Liver (tissue), 9 donors: ENCODE measurements around the gene WDR31. TPM values are rescaled to one million over a fixed set of nuclear protein-coding genes. Genes with fewer than 3 reads are reported as not detected.

Source experiments
- DNase-seq: peaks from one replicate; pipeline ENCODE4 v3.0.0-alpha.2; 2017; ENCODE audit warnings: low spot score
- H3K27ac ChIP-seq, 2 donors: one replicate each; pipeline ENCODE4 v1.7.0; 2013; ENCODE audit warnings: inconsistent platforms in 2 of 2, low read length in 2 of 2, control low read depth in 1 of 2, low read depth in 1 of 2, mild to moderate bottlenecking in 1 of 2
- H3K27me3 ChIP-seq, 4 donors: one replicate each; pipeline versions ENCODE4 v1.6.1 to v1.7.0; 2013; ENCODE audit warnings: low read length in 3 of 4, inconsistent platforms in 1 of 4, mild to moderate bottlenecking in 1 of 4, moderate library complexity in 1 of 4; ENCODE audit not compliant: control insufficient read depth in 4 of 4, insufficient read depth in 4 of 4
- H3K36me3 ChIP-seq, 4 donors: one replicate each; pipeline versions ENCODE4 v1.6.1 to v1.7.0; 2013; ENCODE audit warnings: low read length in 3 of 4, mild to moderate bottlenecking in 3 of 4, low read depth in 1 of 4, moderate library complexity in 1 of 4; ENCODE audit not compliant: control insufficient read depth in 4 of 4, insufficient read depth in 3 of 4
- H3K4me1 ChIP-seq, 4 donors: one replicate each; pipeline versions ENCODE4 v1.6.1 to v1.7.0; 2013; ENCODE audit warnings: low read length in 3 of 4, mild to moderate bottlenecking in 3 of 4, moderate library complexity in 1 of 4; ENCODE audit not compliant: control insufficient read depth in 4 of 4, insufficient read depth in 4 of 4
- H3K4me3 ChIP-seq, 3 donors: one replicate each; pipeline versions ENCODE4 v1.6.1 to v1.7.0; 2013; ENCODE audit warnings: low read length in 3 of 3, control low read depth in 1 of 3, low read depth in 1 of 3, mild to moderate bottlenecking in 1 of 3
- H3K9ac ChIP-seq, 2 donors: one replicate each; pipeline ENCODE4 v1.7.0; 2013; ENCODE audit warnings: low read length in 2 of 2, mild to moderate bottlenecking in 2 of 2, moderate library complexity in 2 of 2, control low read depth in 1 of 2, low read depth in 1 of 2
- H3K9me3 ChIP-seq, 4 donors: one replicate each; pipeline versions ENCODE4 v1.6.1 to v1.7.0; 2013; ENCODE audit warnings: low read length in 3 of 4; ENCODE audit not compliant: control insufficient read depth in 4 of 4
- EGR1 ChIP-seq, 2 donors: IDR thresholded peaks; 2 replicates each; pipeline ENCODE4 v1.6.1; 2016 to 2018; ENCODE audit warnings: antibody characterized with exemption in 2 of 2, low read depth in 2 of 2
- FOXA2 ChIP-seq: IDR thresholded peaks from 2 replicates; pipeline ENCODE4 v1.6.1; 2016; ENCODE audit warnings: antibody characterized with exemption
- GABPA ChIP-seq, 2 donors: IDR thresholded peaks in 1 of 2; conservative IDR thresholded peaks in 1 of 2; 2 replicates each; pipeline ENCODE4 v1.6.1; 2016; ENCODE audit warnings: antibody characterized with exemption in 2 of 2, mild to moderate bottlenecking in 1 of 2, moderate library complexity in 1 of 2
- HNF4A ChIP-seq, 2 donors: conservative IDR thresholded peaks; 2 replicates each; pipeline ENCODE4 v1.6.1; 2016; ENCODE audit warnings: antibody characterized with exemption in 2 of 2, mild to moderate bottlenecking in 2 of 2
- HNF4G ChIP-seq: IDR thresholded peaks from 2 replicates; pipeline ENCODE4 v1.6.1; 2016; ENCODE audit warnings: antibody characterized with exemption
- JUND ChIP-seq, 2 donors: IDR thresholded peaks; 2 replicates each; pipeline ENCODE4 v1.6.1; 2016; ENCODE audit warnings: antibody characterized with exemption in 2 of 2
- NR2F2 ChIP-seq: IDR thresholded peaks from 2 replicates; pipeline ENCODE4 v1.6.1; 2016; ENCODE audit warnings: antibody characterized with exemption
- RAD21 ChIP-seq, 2 donors: IDR thresholded peaks; 2 replicates each; pipeline ENCODE4 v1.6.1; 2016; ENCODE audit warnings: antibody characterized with exemption in 2 of 2, mild to moderate bottlenecking in 2 of 2
- RXRA ChIP-seq, 2 donors: IDR thresholded peaks; 2 replicates each; pipeline ENCODE4 v1.6.1; 2017 to 2018; ENCODE audit warnings: antibody characterized with exemption in 2 of 2, mild to moderate bottlenecking in 1 of 2
- SP1 ChIP-seq: IDR thresholded peaks from 2 replicates; pipeline ENCODE4 v1.6.1; 2018; ENCODE audit warnings: antibody characterized with exemption, mild to moderate bottlenecking
- TAF1 ChIP-seq: conservative IDR thresholded peaks from 2 replicates; pipeline ENCODE4 v1.6.1; 2016; ENCODE audit warnings: antibody characterized with exemption, mild to moderate bottlenecking
- YY1 ChIP-seq: IDR thresholded peaks from 2 replicates; pipeline ENCODE4 v1.6.1; 2016; ENCODE audit warnings: antibody characterized with exemption, mild to moderate bottlenecking
- WGBS: extraction: QIAGEN DNeasy Blood & Tissue Kit; methylation state at CpG from one replicate; pipeline ENCODE4 v1.1.7; 2013; 5-methylcytosine and 5-hydroxymethylcytosine counted together
- polyA plus RNA-seq, 2 donors: library from polyadenylated mRNA; stranded (reverse) in 1 of 2; unstranded in 1 of 2; fragments of 200-250 nt in 1 of 2; fragments of >200 nt in 1 of 2; fragmentation: Nextera tagmentation in 1 of 2; extraction: Ambion mirVana in 1 of 2; gene quantifications; one replicate each; pipeline versions ENCODE4 v1.2.1 to v1.2.3, GENCODE V29; 2013 to 2015
- total RNA-seq, 2 donors: library from RNA; depleted of rRNA; stranded (reverse); fragments of >200 nt; gene quantifications; one replicate each; pipeline ENCODE4 v1.2.3, GENCODE V29; 2014
- TF ChIP-seq, protein P1 (sequence below): IDR thresholded peaks from 2 replicates; pipeline ENCODE4 v1.6.1; 2016; ENCODE audit warnings: antibody characterized with exemption, mild to moderate bottlenecking
- TF ChIP-seq, protein P2 (sequence below): IDR thresholded peaks from 2 replicates; pipeline ENCODE4 v1.6.1; 2016; ENCODE audit warnings: antibody characterized with exemption
- TF ChIP-seq, protein P3 (sequence below): IDR thresholded peaks from 2 replicates; pipeline ENCODE4 v1.6.1; 2016; ENCODE audit warnings: antibody characterized with exemption
- TF ChIP-seq, protein P4 (sequence below): IDR thresholded peaks from 2 replicates; pipeline ENCODE4 v1.6.1; 2016; ENCODE audit warnings: antibody characterized with exemption
- TF ChIP-seq, protein P5 (sequence below): fragments of 150-350 bp; IDR thresholded peaks from 2 replicates; pipeline ENCODE4 v1.5.1; 2017; ENCODE audit warnings: improper control_type of control experiment, low read depth, low read length; ENCODE audit not compliant: missing input control
- donor health status: healthy.
- donor health status: healthy.
- donor health status: healthy.
- donor health status: healthy.
- donor health status: healthy.

The WDR31 gene
- 1 to 10 TPM; 1.1 to 3.2 TPM for total RNA-seq
- polyA plus RNA-seq = 1 to 10 TPM; 1.1 to 1.3 TPM

DNA sequence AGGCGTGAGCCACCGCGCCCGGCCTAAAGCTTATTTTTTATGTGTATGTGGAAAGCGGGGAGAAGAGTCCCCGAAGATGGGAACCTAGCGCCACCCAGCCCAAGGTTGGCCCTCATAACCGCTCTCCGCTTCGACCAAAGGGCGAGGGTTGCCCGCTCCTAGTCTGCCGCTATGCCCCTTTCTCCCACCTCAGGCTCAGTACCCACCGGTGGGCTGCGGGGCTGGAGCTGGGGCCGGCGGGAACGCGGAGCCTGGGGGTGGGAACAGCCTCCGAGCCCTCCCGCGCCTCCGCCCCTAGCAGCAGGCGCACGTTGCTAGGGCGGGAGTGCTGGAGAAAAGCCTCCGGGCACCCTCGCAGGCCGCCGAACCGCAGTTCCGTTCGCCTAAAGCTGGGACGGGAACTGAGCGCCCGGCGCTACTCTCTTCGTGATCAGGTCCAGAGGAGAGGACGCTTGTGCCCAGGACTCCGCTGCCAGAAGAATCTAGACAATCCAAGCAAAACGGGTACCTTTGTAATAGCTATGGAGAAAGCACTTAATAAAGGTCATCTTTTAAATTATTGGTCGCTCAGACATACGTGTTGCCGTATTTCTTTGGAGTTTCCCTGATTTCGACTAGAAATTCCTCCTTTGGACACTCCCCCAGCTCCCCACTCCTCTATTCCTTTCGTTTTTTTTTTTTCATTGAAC is at the start of gene WDR31:
Gene WDR31 (minus strand): TSS at position 265 of the 689 bp plus-strand sequence. CDS start 8,253 bp downstream, outside the sequence.
- under 1% methylated on average over 46 of the region's 46 CpGs for WGBS
- H3K27ac ChIP-seq = peak within 1 kb of the TSS; percentile 66 to 77
- peak; percentile 84 for TF ChIP-seq YY1
- TF ChIP-seq RAD21 (IDR thresholded peaks at IDR 0.05) = peak; percentile 48 to 66
- TF ChIP-seq GABPA (IDR thresholded peaks at IDR 0.05 in 1 of 2, conservative IDR thresholded peaks at IDR 0.05 in 1 of 2) = peak; percentile 73 to 87
- TF ChIP-seq, protein P1, sequence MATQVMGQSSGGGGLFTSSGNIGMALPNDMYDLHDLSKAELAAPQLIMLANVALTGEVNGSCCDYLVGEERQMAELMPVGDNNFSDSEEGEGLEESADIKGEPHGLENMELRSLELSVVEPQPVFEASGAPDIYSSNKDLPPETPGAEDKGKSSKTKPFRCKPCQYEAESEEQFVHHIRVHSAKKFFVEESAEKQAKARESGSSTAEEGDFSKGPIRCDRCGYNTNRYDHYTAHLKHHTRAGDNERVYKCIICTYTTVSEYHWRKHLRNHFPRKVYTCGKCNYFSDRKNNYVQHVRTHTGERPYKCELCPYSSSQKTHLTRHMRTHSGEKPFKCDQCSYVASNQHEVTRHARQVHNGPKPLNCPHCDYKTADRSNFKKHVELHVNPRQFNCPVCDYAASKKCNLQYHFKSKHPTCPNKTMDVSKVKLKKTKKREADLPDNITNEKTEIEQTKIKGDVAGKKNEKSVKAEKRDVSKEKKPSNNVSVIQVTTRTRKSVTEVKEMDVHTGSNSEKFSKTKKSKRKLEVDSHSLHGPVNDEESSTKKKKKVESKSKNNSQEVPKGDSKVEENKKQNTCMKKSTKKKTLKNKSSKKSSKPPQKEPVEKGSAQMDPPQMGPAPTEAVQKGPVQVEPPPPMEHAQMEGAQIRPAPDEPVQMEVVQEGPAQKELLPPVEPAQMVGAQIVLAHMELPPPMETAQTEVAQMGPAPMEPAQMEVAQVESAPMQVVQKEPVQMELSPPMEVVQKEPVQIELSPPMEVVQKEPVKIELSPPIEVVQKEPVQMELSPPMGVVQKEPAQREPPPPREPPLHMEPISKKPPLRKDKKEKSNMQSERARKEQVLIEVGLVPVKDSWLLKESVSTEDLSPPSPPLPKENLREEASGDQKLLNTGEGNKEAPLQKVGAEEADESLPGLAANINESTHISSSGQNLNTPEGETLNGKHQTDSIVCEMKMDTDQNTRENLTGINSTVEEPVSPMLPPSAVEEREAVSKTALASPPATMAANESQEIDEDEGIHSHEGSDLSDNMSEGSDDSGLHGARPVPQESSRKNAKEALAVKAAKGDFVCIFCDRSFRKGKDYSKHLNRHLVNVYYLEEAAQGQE = peak; percentile 56
- peak in 1 of 2 donors; percentile 25 for TF ChIP-seq RXRA (IDR thresholded peaks at IDR 0.05)
- TF ChIP-seq JUND (IDR thresholded peaks at IDR 0.05) = no peak
- TF ChIP-seq, protein P2, sequence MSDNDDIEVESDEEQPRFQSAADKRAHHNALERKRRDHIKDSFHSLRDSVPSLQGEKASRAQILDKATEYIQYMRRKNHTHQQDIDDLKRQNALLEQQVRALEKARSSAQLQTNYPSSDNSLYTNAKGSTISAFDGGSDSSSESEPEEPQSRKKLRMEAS = no peak
- TF ChIP-seq, protein P3, sequence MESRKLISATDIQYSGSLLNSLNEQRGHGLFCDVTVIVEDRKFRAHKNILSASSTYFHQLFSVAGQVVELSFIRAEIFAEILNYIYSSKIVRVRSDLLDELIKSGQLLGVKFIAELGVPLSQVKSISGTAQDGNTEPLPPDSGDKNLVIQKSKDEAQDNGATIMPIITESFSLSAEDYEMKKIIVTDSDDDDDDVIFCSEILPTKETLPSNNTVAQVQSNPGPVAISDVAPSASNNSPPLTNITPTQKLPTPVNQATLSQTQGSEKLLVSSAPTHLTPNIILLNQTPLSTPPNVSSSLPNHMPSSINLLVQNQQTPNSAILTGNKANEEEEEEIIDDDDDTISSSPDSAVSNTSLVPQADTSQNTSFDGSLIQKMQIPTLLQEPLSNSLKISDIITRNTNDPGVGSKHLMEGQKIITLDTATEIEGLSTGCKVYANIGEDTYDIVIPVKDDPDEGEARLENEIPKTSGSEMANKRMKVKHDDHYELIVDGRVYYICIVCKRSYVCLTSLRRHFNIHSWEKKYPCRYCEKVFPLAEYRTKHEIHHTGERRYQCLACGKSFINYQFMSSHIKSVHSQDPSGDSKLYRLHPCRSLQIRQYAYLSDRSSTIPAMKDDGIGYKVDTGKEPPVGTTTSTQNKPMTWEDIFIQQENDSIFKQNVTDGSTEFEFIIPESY = peak; percentile 63
- peak; percentile 63 for TF ChIP-seq SP1
- peak in 1 of 2 donors; percentile 36 for TF ChIP-seq HNF4A (conservative IDR thresholded peaks at IDR 0.05)
- no peak for TF ChIP-seq HNF4G
- TF ChIP-seq, protein P4, sequence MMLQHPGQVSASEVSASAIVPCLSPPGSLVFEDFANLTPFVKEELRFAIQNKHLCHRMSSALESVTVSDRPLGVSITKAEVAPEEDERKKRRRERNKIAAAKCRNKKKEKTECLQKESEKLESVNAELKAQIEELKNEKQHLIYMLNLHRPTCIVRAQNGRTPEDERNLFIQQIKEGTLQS = peak; percentile 5
- TF ChIP-seq TAF1 = peak; percentile 85

DNA sequence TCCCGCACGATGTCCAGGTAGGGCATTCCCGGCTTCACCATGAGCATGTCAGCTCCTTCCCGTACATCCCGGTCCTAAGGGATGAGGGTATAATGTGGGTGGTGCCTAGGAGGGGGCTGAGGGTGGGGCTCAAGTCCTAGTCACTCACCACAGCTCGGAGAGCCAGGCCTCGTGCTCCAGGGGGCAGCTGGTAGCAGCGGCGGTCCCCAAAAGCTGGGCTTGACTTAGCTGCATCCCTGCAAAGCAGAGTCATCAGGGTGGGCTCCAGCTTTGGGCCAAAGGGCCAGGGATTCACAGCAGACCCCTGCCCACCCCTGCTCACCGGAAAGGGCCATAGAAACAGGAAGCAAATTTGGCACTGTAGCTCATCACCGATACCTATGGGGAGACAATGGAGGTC is 49.4 kb upstream of the WDR31 start:
- Histone ChIP-seq H3K4me1 (peaks cover 33 to 76% (median 60%) of the 10 kb centered on the region in 4 donors), H3K36me3 (peaks cover 8 to 34% (median 19%) of the 10 kb centered on the region in 4 donors), H3K9me3 (no peaks in the 10 kb centered on the region), H3K27me3 (no peaks in the 10 kb centered on the region), H3K27ac (no peak overlapping the region), H3K4me3 (no peak overlapping the region), H3K9ac (no peak overlapping the region)
- WGBS = 92% methylated on average over 11 of the region's 11 CpGs
- TF ChIP-seq EGR1 (IDR thresholded peaks at IDR 0.05; ENCODE audit: low read depth in 2 of 2) = no peak
- TF ChIP-seq, protein P5, sequence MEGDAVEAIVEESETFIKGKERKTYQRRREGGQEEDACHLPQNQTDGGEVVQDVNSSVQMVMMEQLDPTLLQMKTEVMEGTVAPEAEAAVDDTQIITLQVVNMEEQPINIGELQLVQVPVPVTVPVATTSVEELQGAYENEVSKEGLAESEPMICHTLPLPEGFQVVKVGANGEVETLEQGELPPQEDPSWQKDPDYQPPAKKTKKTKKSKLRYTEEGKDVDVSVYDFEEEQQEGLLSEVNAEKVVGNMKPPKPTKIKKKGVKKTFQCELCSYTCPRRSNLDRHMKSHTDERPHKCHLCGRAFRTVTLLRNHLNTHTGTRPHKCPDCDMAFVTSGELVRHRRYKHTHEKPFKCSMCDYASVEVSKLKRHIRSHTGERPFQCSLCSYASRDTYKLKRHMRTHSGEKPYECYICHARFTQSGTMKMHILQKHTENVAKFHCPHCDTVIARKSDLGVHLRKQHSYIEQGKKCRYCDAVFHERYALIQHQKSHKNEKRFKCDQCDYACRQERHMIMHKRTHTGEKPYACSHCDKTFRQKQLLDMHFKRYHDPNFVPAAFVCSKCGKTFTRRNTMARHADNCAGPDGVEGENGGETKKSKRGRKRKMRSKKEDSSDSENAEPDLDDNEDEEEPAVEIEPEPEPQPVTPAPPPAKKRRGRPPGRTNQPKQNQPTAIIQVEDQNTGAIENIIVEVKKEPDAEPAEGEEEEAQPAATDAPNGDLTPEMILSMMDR = no peak
- TF ChIP-seq TAF1 = no peak
- no peak for TF ChIP-seq GABPA (IDR thresholded peaks at IDR 0.05 in 1 of 2, conservative IDR thresholded peaks at IDR 0.05 in 1 of 2)
- TF ChIP-seq RAD21 (IDR thresholded peaks at IDR 0.05) = no peak
- TF ChIP-seq FOXA2 = no peak
- no peak for TF ChIP-seq NR2F2
- no peak for TF ChIP-seq YY1
- no peak for TF ChIP-seq HNF4G
- TF ChIP-seq, protein P1 = no peak
- DNase-seq = no peak

More for the DNA sequence above, at the start of gene WDR31:
- Histone ChIP-seq H3K4me1 (peaks cover 8 to 21% (median 15%) of the 10 kb centered on the region in 4 donors), H3K9ac (peak within 1 kb of the TSS; percentile 34 to 89), H3K4me3 (peak within 1 kb of the TSS; percentile 89 to 98 (median 94)), H3K36me3 (no peaks in the 10 kb centered on the region), H3K9me3 (no peaks in the 10 kb centered on the region), H3K27me3 (no peaks in the 10 kb centered on the region)
- peak; percentile 91 for DNase-seq
